Stimulated activated CD4-positive, alpha-beta T cell treated with anti-CD3 and anti-CD28 coated beads, Interleukin-12 subunit alpha, Interleukin-12 subunit beta, amount 100 ng/mL, for 4 hours (primary cell): Measurements from ENCODE around the gene ADGRB3.

Source experiments
- DNase-seq: peaks from one replicate; pipeline ENCODE4 v3.0.0-alpha.2; 2020

ADGRB3 gene

GRCh38 chr6:69155467-69155866 lies 520.4 kb downstream of the ADGRB3 start:
- no peak for DNase-seq

- DNase-seq: no peak
Measured at GRCh38 chr6:69162811-69163210, 527.7 kb downstream of the ADGRB3 start.

- DNase-seq: no peak
Measured at GRCh38 chr6:69164564-69165229, 529.6 kb downstream of the ADGRB3 start.

GRCh38 chr6:69179681-69180080 lies 544.6 kb downstream of the ADGRB3 start:
- no peak for DNase-seq

- DNase-seq: no peak
Measured at GRCh38 chr6:69180361-69181067, 545.4 kb downstream of the ADGRB3 start.

GRCh38 chr6:69181964-69182363 lies 546.9 kb downstream of the ADGRB3 start:
- no peak for DNase-seq

GRCh38 chr6:69185276-69185675 lies 550.2 kb downstream of the ADGRB3 start:
- no peak for DNase-seq

- no peak for DNase-seq
Measured at GRCh38 chr6:69202768-69203167, 567.7 kb downstream of the ADGRB3 start.

GRCh38 chr6:69216127-69216526 lies 581.0 kb downstream of the ADGRB3 start:
- DNase-seq: no peak

- DNase-seq: no peak
Measured at GRCh38 chr6:69217343-69217742, 582.3 kb downstream of the ADGRB3 start.

GRCh38 chr6:69220375-69220774 lies 585.3 kb downstream of the ADGRB3 start:
- DNase-seq: no peak

GRCh38 chr6:69232008-69232407 lies 596.9 kb downstream of the ADGRB3 start:
- no peak for DNase-seq

- DNase-seq: no peak
Measured at GRCh38 chr6:69232496-69232895, 597.4 kb downstream of the ADGRB3 start.

- DNase-seq: peak; percentile 1
Measured at GRCh38 chr6:69232911-69233448, 597.9 kb downstream of the ADGRB3 start.

- no peak for DNase-seq
Measured at GRCh38 chr6:69238067-69238466, 603.0 kb downstream of the ADGRB3 start.

GRCh38 chr6:69246983-69247382 lies 611.9 kb downstream of the ADGRB3 start:
- DNase-seq: no peak

- no peak for DNase-seq
Measured at GRCh38 chr6:69261010-69261409, 625.9 kb downstream of the ADGRB3 start.

GRCh38 chr6:69263297-69263696 lies 628.2 kb downstream of the ADGRB3 start:
- no peak for DNase-seq

GRCh38 chr6:69265090-69265489 lies 630.0 kb downstream of the ADGRB3 start:
- DNase-seq: no peak

- no peak for DNase-seq
Measured at GRCh38 chr6:69265706-69266105, 630.6 kb downstream of the ADGRB3 start.

- DNase-seq: no peak
Measured at GRCh38 chr6:69276204-69276603, 641.1 kb downstream of the ADGRB3 start.

- no peak for DNase-seq
Measured at GRCh38 chr6:69279805-69280204, 644.7 kb downstream of the ADGRB3 start.

GRCh38 chr6:69280858-69281257 lies 645.8 kb downstream of the ADGRB3 start:
- no peak for DNase-seq

GRCh38 chr6:69284176-69284730 lies 649.2 kb downstream of the ADGRB3 start:
- DNase-seq: no peak
